LNCaP clone FGC (cell line): ENCODE results near the gene RUFY2.
"Not testable (repeated sequence)": the region's sequence is repeated elsewhere in the genome, so short reads cannot be mapped to it uniquely, and the experiment has no call there.

ENCODE experiments used
- DNase-seq: peaks from one replicate; pipeline ENCODE4 v3.0.0-alpha.2; 2011; ENCODE audit warnings: low read depth
- H3K4me3 ChIP-seq: 2 replicates; pipeline ENCODE4 v1.5.1; 2011; ENCODE audit warnings: mild to moderate bottlenecking, low read depth, low read length, control low read depth
- CTCF ChIP-seq: IDR thresholded peaks from 2 replicates; pipeline ENCODE4 v1.5.1; 2012; ENCODE audit warnings: mild to moderate bottlenecking; ENCODE audit not compliant: control insufficient read depth, insufficient read depth; ENCODE audit errors: extremely low read depth

The RUFY2 gene

GRCh38 chr10:68333058-68333395 is 74.0 kb downstream of the RUFY2 start:
- no peak for DNase-seq
- TF ChIP-seq CTCF: no peak
- peak overlapping the region; percentile 95 for H3K4me3 ChIP-seq

- H3K4me3 ChIP-seq: peak within 1 kb of the TSS; percentile 95
- TF ChIP-seq CTCF: peak; percentile 63
- peak; percentile 68 for DNase-seq
Observed at GRCh38 chr10:68332259-68333057, 74.6 kb downstream of the RUFY2 start, which contains the start of gene PBLD. TSS of gene PBLD (minus strand) at chr10:68332928. CDS start at chr10:68306844, 26,084 bp downstream.

- H3K4me3 ChIP-seq: peak within 1 kb of the TSS; percentile 95
- TF ChIP-seq CTCF: no peak
- DNase-seq: peak; percentile 85
Observed at GRCh38 chr10:68331455-68332258, 75.4 kb downstream of the RUFY2 start, which contains the start of gene HNRNPH3. TSS of gene HNRNPH3 (plus strand) at chr10:68332064. CDS start at chr10:68337222, 5,158 bp downstream.

GRCh38 chr10:68330852-68331454 is 76.1 kb downstream of the RUFY2 start:
- no peak for TF ChIP-seq CTCF
- H3K4me3 ChIP-seq: peak overlapping the region; percentile 95
- DNase-seq: no peak

- H3K4me3 ChIP-seq: no peak overlapping the region
- TF ChIP-seq CTCF: no peak
- no peak for DNase-seq
Observed at GRCh38 chr10:68329506-68329861, 77.6 kb downstream of the RUFY2 start.

- no peak for TF ChIP-seq CTCF
- DNase-seq: no peak
- H3K4me3 ChIP-seq: peak overlapping the region; percentile 12; the same call in 1 of the 2 replicates
Observed at GRCh38 chr10:68327889-68328786, 78.9 kb downstream of the RUFY2 start.

- not testable (repeated sequence) for H3K4me3 ChIP-seq, DNase-seq
Observed at GRCh38 chr10:68324396-68324795, 82.7 kb downstream of the RUFY2 start.
